Activated CD8-positive, alpha-beta memory T cell treated with anti-CD3 and anti-CD28 coated beads for 1 hour (primary cell): ENCODE measurements around the gene PAK5.

Experiments
- DNase-seq, 2 donors: peaks; one replicate each; pipeline ENCODE4 v3.0.0-alpha.2; 2020; ENCODE audit warnings: low read depth in 1 of 2; ENCODE audit errors: extremely low read depth in 1 of 2

Gene PAK5

GRCh38 chr20:9581509-9581908, 257.4 kb downstream of the PAK5 start:
- DNase-seq: no peak

- no peak for DNase-seq
Observed at GRCh38 chr20:9578594-9578993, 260.3 kb downstream of the PAK5 start.

- DNase-seq: no peak
Observed at GRCh38 chr20:9577397-9577796, 261.5 kb downstream of the PAK5 start.

- no peak for DNase-seq
Observed at GRCh38 chr20:9576695-9577094, 262.2 kb downstream of the PAK5 start.

- DNase-seq: no peak
Observed at GRCh38 chr20:9575836-9576235, 263.0 kb downstream of the PAK5 start.

- no peak for DNase-seq
Observed at GRCh38 chr20:9574776-9575175, 264.1 kb downstream of the PAK5 start.

- no peak for DNase-seq
Observed at GRCh38 chr20:9574181-9574580, 264.7 kb downstream of the PAK5 start.

GRCh38 chr20:9573335-9574151, 265.3 kb downstream of the PAK5 start:
- no peak for DNase-seq

GRCh38 chr20:9572670-9573069, 266.2 kb downstream of the PAK5 start:
- no peak for DNase-seq

- no peak for DNase-seq
Observed at GRCh38 chr20:9571783-9572182, 267.1 kb downstream of the PAK5 start.

GRCh38 chr20:9570612-9571011, 268.3 kb downstream of the PAK5 start:
- no peak for DNase-seq

GRCh38 chr20:9566977-9567376, 271.9 kb downstream of the PAK5 start:
- DNase-seq: no peak

- DNase-seq: no peak
Observed at GRCh38 chr20:9565910-9566550, 272.8 kb downstream of the PAK5 start.

- no peak for DNase-seq
Observed at GRCh38 chr20:9557411-9557810, 281.5 kb downstream of the PAK5 start.

- DNase-seq: no peak
Observed at GRCh38 chr20:9555781-9556180, 283.1 kb downstream of the PAK5 start.

GRCh38 chr20:9551808-9552550, 286.9 kb downstream of the PAK5 start:
- DNase-seq: no peak

- no peak for DNase-seq
Observed at GRCh38 chr20:9550871-9551270, 288.0 kb downstream of the PAK5 start.

- no peak for DNase-seq
Observed at GRCh38 chr20:9550283-9550682, 288.6 kb downstream of the PAK5 start.

- no peak for DNase-seq
Observed at GRCh38 chr20:9543214-9543613, 295.7 kb downstream of the PAK5 start.

GRCh38 chr20:9535449-9535848, 303.4 kb downstream of the PAK5 start:
- no peak for DNase-seq

GRCh38 chr20:9534025-9534424, 304.9 kb downstream of the PAK5 start:
- no peak for DNase-seq
